PC-9 (cell line): Measurements from ENCODE around the gene NT5C2.

ENCODE experiments used
- EZH2 ChIP-seq: fragments of 200-600 bp; sonication (generic); IDR thresholded peaks from 2 replicates; pipeline ENCODE4 v1.8.0; 2017; ENCODE audit warnings: antibody characterized with exemption, low read depth
- TF ChIP-seq, protein P1 (sequence below): fragments of 200-600 bp; sonication (generic); conservative IDR thresholded peaks from 2 replicates; pipeline ENCODE4 v1.6.1; 2017; ENCODE audit warnings: mixed run types, antibody characterized with exemption, mild to moderate bottlenecking, moderate library complexity

DNA sequence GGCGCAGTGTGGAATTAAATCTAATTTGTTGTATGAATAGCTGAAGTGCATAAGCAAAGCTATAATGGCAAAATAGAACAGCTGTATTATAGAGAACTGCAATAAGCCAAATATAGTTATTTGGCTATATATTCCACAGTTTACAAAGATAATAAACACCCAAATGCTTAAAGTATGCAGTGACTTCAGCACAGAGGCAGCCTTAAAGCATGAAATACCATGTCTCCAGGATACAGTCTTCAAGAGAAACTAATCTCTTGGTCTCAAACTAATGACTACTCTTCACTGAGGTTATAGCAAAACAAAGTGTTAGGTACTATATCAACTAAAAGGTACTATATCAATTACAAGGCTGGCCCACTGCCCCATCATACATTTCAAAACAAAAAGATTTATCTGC, 48.0 kb downstream of the NT5C2 start:
- TF ChIP-seq, protein P1, sequence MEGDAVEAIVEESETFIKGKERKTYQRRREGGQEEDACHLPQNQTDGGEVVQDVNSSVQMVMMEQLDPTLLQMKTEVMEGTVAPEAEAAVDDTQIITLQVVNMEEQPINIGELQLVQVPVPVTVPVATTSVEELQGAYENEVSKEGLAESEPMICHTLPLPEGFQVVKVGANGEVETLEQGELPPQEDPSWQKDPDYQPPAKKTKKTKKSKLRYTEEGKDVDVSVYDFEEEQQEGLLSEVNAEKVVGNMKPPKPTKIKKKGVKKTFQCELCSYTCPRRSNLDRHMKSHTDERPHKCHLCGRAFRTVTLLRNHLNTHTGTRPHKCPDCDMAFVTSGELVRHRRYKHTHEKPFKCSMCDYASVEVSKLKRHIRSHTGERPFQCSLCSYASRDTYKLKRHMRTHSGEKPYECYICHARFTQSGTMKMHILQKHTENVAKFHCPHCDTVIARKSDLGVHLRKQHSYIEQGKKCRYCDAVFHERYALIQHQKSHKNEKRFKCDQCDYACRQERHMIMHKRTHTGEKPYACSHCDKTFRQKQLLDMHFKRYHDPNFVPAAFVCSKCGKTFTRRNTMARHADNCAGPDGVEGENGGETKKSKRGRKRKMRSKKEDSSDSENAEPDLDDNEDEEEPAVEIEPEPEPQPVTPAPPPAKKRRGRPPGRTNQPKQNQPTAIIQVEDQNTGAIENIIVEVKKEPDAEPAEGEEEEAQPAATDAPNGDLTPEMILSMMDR, result no peak
- TF ChIP-seq EZH2, result no peak
